Neutrophil (primary cell): Measurements from ENCODE around the gene GCLC.
"Not testable (repeated sequence)": the region's sequence is repeated elsewhere in the genome, so short reads cannot be mapped to it uniquely, and the experiment has no call there.

Experiments
- H3K27ac ChIP-seq: fragments of 200-600 bp; sonication (generic); 2 replicates; pipeline ENCODE4 v1.5.1; 2016; ENCODE audit warnings: mild to moderate bottlenecking, moderate library complexity
- H3K27me3 ChIP-seq: fragments of 200-600 bp; sonication (generic); 2 replicates; pipeline ENCODE4 v1.6.0; 2016; ENCODE audit warnings: mild to moderate bottlenecking
- H3K36me3 ChIP-seq: fragments of 200-600 bp; sonication (generic); 2 replicates; pipeline ENCODE4 v1.5.1; 2017
- H3K4me1 ChIP-seq, 2 experiments: fragments of 200-600 bp in 1 of 2; sonication (generic) in 1 of 2; 1 replicate in 1 of 2; 2 replicates in 1 of 2; pipeline versions ENCODE4 v1.5.1 to v1.6.1; 2013 to 2016; ENCODE audit warnings: low read depth in 1 of 2, low read length in 1 of 2, mild to moderate bottlenecking in 1 of 2, moderate library complexity in 1 of 2; ENCODE audit not compliant: control insufficient read depth in 1 of 2, insufficient read depth in 1 of 2
- H3K4me3 ChIP-seq, 2 experiments: fragments of 200-600 bp in 1 of 2; sonication (generic) in 1 of 2; 1 replicate in 1 of 2; 2 replicates in 1 of 2; pipeline ENCODE4 v1.5.1; 2013 to 2016; ENCODE audit warnings: low read depth in 1 of 2, low read length in 1 of 2, mild to moderate bottlenecking in 1 of 2, moderate library complexity in 1 of 2
- H3K9me3 ChIP-seq: fragments of 200-600 bp; sonication (generic); 2 replicates; pipeline ENCODE4 v1.5.1; 2016
- CTCF ChIP-seq: fragments of 200-600 bp; sonication (generic); IDR thresholded peaks from 2 replicates; pipeline ENCODE4 v1.5.1; 2016; ENCODE audit warnings: antibody characterized with exemption

GCLC gene

GRCh38 chr6:53567701-53568100 is 22.8 kb upstream of the GCLC start:
- H3K27me3 ChIP-seq, result no peaks in the 10 kb centered on the region
- no peak overlapping the region for H3K4me3 ChIP-seq
- TF ChIP-seq CTCF, result no peak
- H3K36me3 ChIP-seq, result no peaks in the 10 kb centered on the region
- no peaks in the 10 kb centered on the region for H3K4me1 ChIP-seq
- H3K9me3 ChIP-seq, result no peaks in the 10 kb centered on the region
- H3K27ac ChIP-seq, result no peak overlapping the region

GRCh38 chr6:53566755-53567154 is 21.9 kb upstream of the GCLC start:
- H3K36me3 ChIP-seq, result no peaks in the 10 kb centered on the region
- H3K9me3 ChIP-seq, result no peaks in the 10 kb centered on the region
- no peak overlapping the region for H3K4me3 ChIP-seq
- H3K27me3 ChIP-seq, result no peaks in the 10 kb centered on the region
- H3K4me1 ChIP-seq, result no peaks in the 10 kb centered on the region
- H3K27ac ChIP-seq, result no peak overlapping the region
- TF ChIP-seq CTCF, result no peak

- H3K27ac ChIP-seq, result no peak overlapping the region
- H3K4me3 ChIP-seq, result no peak overlapping the region
- no peak for TF ChIP-seq CTCF
- no peaks in the 10 kb centered on the region for H3K9me3 ChIP-seq
- no peaks in the 10 kb centered on the region for H3K4me1 ChIP-seq
- H3K36me3 ChIP-seq, result no peaks in the 10 kb centered on the region
- no peaks in the 10 kb centered on the region for H3K27me3 ChIP-seq
Observed at GRCh38 chr6:53565886-53566285, 21.0 kb upstream of the GCLC start.

GRCh38 chr6:53564401-53565065 is 19.6 kb upstream of the GCLC start:
- no peak for TF ChIP-seq CTCF
- H3K4me1 ChIP-seq, result no peaks in the 10 kb centered on the region
- H3K27me3 ChIP-seq, result no peaks in the 10 kb centered on the region

DNA sequence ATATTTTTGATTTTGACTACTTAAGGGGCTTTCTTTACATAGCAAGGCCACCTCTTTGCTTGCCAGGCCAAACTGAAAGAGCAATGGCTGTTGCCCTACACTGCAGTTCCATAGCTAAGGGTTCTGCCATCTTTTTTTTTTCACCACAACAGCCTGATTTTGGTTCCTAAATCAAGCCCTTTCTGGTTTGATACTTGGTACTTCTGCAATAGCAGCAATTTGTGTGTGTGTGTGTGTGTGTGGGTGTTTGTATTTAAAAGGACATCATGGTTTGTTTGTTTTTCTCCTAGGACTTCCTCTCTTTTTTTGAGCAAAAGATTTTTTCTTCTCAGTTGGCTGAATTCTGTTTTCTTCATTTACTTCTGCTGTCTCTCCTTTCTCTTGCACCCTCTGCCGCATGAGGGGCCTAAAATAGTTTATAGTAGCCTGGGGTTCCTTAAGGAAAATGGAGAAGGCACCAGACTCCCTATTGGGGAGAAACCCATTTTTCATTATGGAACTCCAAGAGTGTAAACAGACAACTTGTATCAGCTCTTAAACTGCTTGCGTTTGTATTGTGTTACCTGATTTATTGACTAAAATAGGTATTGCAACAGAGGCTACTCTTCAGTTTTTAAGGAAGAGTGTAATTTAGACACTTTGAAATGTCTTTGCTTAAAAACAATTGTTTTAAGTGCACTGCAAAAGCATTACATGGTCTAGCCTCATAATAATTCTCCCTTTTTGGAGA is 12.2 kb upstream of the GCLC start:
- Histone ChIP-seq H3K4me1 (no peaks in the 10 kb centered on the region), H3K27me3 (no peaks in the 10 kb centered on the region), H3K9me3 (peaks cover 4% of the 10 kb centered on the region), H3K36me3 (no peaks in the 10 kb centered on the region), H3K27ac (no peak overlapping the region), H3K4me3 (no peak overlapping the region)
- TF ChIP-seq CTCF, result no peak

More at GRCh38 chr6:53564401-53565065, 19.6 kb upstream of the GCLC start:
- Histone ChIP-seq H3K36me3 (no peaks in the 10 kb centered on the region), H3K27ac (no peak overlapping the region), H3K9me3 (peaks cover 4% of the 10 kb centered on the region), H3K4me3 (no peak overlapping the region)

GRCh38 chr6:53553600-53553999 is 8.7 kb upstream of the GCLC start:
- H3K4me1 ChIP-seq, H3K9me3 ChIP-seq, H3K4me3 ChIP-seq, H3K27ac ChIP-seq, H3K36me3 ChIP-seq, H3K27me3 ChIP-seq: not testable (repeated sequence)

GRCh38 chr6:53551681-53552080 is 6.8 kb upstream of the GCLC start:
- H3K27ac ChIP-seq, H3K9me3 ChIP-seq, H3K27me3 ChIP-seq, H3K36me3 ChIP-seq, H3K4me3 ChIP-seq: not testable (repeated sequence)
- peaks cover 13 to 16% of the 10 kb centered on the region in 2 experiments for H3K4me1 ChIP-seq
